IPS DF 6.9 (cell line): ENCODE measurements around the gene TMX3.

Source experiments
- DNase-seq: peaks from one replicate; pipeline ENCODE4 v3.0.0-alpha.2; 2013; ENCODE audit warnings: low read depth, low spot score
- H3K27ac ChIP-seq: one replicate; pipeline ENCODE4 v1.5.1; 2013; ENCODE audit warnings: low read length, control low read depth
- H3K27me3 ChIP-seq: 2 replicates; pipeline ENCODE4 v1.6.1; 2013; ENCODE audit warnings: mild to moderate bottlenecking, low read length; ENCODE audit not compliant: control insufficient read depth, insufficient read depth
- H3K36me3 ChIP-seq: 2 replicates; pipeline ENCODE4 v1.6.1; 2013; ENCODE audit warnings: low read length; ENCODE audit not compliant: control insufficient read depth, insufficient read depth
- H3K4me1 ChIP-seq: 2 replicates; pipeline ENCODE4 v1.6.1; 2013; ENCODE audit warnings: low read length; ENCODE audit not compliant: control insufficient read depth, insufficient read depth
- H3K4me3 ChIP-seq: 2 replicates; pipeline ENCODE4 v1.5.1; 2013; ENCODE audit warnings: mild to moderate bottlenecking, low read length
- H3K9me3 ChIP-seq: 2 replicates; pipeline ENCODE4 v1.6.1; 2013; ENCODE audit warnings: low read length, inconsistent platforms; ENCODE audit not compliant: control insufficient read depth, insufficient read depth
- WGBS: extraction: QIAGEN DNeasy Blood & Tissue Kit; methylation state at CpG from one replicate; pipeline ENCODE4 v1.1.7; 2013; ENCODE audit warnings: mixed read lengths, missing lambda C conversion rate; ENCODE audit not compliant: insufficient read length, insufficient coverage; 5-methylcytosine and 5-hydroxymethylcytosine counted together

The TMX3 gene

DNA sequence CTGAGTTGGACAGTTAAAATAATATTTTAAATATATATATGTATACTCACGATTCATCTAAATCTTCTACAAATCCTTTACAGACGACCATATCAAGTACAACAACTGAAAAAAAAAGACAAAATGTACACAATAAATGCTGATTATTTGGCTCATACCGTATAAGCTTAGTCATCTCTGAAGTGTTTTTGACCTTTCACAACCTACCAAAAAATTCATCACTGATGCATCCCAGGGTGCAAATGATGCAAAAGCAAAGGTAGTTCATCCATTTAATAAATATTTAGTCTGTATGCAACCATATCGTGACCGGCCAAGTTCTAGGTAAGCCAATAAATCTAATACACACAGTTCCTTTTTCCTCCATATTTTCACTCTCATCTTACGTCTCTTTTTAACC lies 1.1 kb downstream of the TMX3 start:
- Histone ChIP-seq H3K4me3 (no peak overlapping the region; the same call in 1 of the 2 replicates), H3K27me3 (no peaks in the 10 kb centered on the region), H3K27ac (no peak overlapping the region), H3K36me3 (no peaks in the 10 kb centered on the region; the same call in 1 of the 2 replicates), H3K4me1 (no peaks in the 10 kb centered on the region; the same call in 1 of the 2 replicates), H3K9me3 (no peaks in the 10 kb centered on the region)
- 100% methylated on average over 1 of the region's 6 CpGs for WGBS
- no peak for DNase-seq

DNA sequence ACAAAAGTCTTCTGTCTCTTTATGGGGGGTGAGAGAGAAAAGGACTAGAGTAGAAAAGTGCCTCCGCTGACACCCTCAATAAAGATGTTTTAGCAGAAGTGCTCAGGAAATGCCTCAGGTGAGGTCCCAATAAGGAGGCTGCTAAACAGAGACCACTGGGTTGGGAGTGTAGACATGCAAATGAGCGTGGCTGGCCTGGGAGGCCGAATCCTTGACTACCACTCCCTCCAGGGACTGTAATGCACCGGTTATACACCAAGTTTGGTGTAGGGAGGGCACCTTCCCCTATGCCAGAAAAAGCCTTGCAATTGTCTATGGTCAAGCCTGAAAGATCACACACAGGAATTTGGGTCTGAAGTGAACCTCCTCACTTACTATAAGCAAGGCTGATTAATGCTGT lies 1.8 kb downstream of the TMX3 start:
- Histone ChIP-seq H3K9me3 (no peaks in the 10 kb centered on the region), H3K4me1 (no peaks in the 10 kb centered on the region; the same call in 1 of the 2 replicates), H3K36me3 (no peaks in the 10 kb centered on the region; the same call in 1 of the 2 replicates), H3K27me3 (no peaks in the 10 kb centered on the region), H3K4me3 (no peak overlapping the region), H3K27ac (no peak overlapping the region)
- no CpG with 5 or more reads among the region's 4 CpGs for WGBS
- no peak for DNase-seq

DNA sequence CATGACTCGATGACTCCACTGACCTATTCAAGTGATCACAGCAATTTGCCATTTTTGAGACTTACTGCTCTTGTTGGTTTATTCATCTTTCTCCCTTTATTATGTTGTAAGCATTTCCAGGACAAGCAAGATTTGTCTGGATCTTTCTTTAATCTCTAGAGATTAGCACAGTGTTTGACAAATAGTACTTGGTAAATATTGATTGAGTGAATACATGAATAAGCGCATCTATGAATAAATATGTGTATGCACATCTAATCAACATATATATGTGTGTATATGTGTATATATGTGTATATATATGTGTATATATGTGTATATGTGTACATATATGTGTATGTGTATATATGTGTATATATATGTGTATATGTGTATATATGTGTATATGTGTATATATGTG lies 7.3 kb downstream of the TMX3 start:
- no peaks in the 10 kb centered on the region for H3K27me3 ChIP-seq
- WGBS: no CpG with 5 or more reads among the region's 2 CpGs
- H3K36me3 ChIP-seq: no peaks in the 10 kb centered on the region; the same call in 1 of the 2 replicates
- no peak overlapping the region for H3K27ac ChIP-seq
- no peaks in the 10 kb centered on the region for H3K9me3 ChIP-seq
- no peak overlapping the region for H3K4me3 ChIP-seq
- DNase-seq: no peak
- no peaks in the 10 kb centered on the region for H3K4me1 ChIP-seq

DNA sequence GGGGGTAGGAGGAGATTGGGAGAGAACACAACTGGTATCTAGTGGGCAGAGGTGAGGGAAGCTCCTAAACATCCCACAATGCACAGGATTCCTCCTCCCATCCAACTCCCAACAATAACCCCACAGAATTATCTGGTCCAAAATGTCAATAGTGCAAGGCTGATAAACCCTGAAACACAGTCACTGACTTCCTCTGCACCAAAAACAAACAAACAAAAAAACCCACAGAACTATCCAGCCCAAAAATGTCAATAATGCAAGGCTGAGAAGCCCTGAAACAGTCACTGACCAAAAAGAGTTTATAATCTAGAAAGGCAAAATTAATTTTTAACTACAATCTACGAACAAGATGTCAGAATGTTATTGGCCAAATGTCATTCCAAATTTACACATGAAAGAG lies 9.8 kb downstream of the TMX3 start:
- Histone ChIP-seq H3K36me3 (no peaks in the 10 kb centered on the region), H3K4me3 (no peak overlapping the region), H3K4me1 (no peaks in the 10 kb centered on the region), H3K9me3 (no peaks in the 10 kb centered on the region), H3K27me3 (no peaks in the 10 kb centered on the region), H3K27ac (no peak overlapping the region)
- DNase-seq: no peak
- no CpG with 5 or more reads among the region's 1 CpG for WGBS

GRCh38 chr18:68703326-68703725 lies 11.6 kb downstream of the TMX3 start:
- 100% methylated on average over 2 of the region's 3 CpGs for WGBS
- H3K36me3 ChIP-seq: no peaks in the 10 kb centered on the region
- no peaks in the 10 kb centered on the region for H3K27me3 ChIP-seq
- H3K4me3 ChIP-seq: no peak overlapping the region
- H3K9me3 ChIP-seq: no peaks in the 10 kb centered on the region
- H3K4me1 ChIP-seq: no peaks in the 10 kb centered on the region
- no peak overlapping the region for H3K27ac ChIP-seq
- no peak for DNase-seq

DNA sequence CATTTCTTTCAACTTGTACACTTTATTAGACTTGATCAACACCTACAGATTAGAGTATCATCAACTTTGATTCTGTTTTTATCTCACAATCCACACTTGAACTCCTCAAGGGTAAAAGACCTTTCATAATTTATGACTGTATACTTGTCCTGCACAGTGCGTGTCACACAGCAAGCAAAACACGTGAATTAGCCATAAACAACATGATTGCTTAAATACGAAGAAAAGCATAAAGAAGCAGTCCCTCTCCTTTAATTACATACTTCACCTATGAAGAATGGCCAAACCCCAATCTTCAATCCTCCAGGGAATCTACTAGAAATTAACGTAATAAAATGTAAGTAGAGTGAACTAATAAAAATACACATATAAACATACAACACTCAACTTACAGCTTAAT lies 13.6 kb downstream of the TMX3 start:
- Histone ChIP-seq H3K9me3 (no peaks in the 10 kb centered on the region), H3K27me3 (no peaks in the 10 kb centered on the region), H3K36me3 (no peaks in the 10 kb centered on the region), H3K4me3 (no peak overlapping the region), H3K4me1 (no peaks in the 10 kb centered on the region), H3K27ac (no peak overlapping the region)
- no peak for DNase-seq
- no CpG with 5 or more reads among the region's 4 CpGs for WGBS

DNA sequence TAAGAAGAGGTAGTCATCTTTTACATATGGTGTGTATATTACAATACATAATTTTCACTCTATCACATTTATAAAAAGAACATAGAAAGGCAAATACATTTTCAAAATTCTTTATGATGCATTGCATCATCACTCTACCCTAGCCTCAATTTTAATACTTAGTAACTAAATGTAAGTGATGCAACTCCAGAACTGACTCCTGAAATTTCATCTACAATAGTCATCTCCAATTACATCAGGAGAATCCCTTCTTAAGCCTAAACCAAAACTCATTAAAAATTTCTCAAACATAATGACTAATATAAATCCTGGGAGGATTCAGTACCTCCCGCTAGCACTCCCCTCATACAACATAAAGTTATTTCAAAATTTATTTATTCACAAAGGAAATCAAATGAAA lies 15.9 kb downstream of the TMX3 start:
- no peak for DNase-seq
- Histone ChIP-seq H3K36me3 (peaks cover 8% of the 10 kb centered on the region), H3K4me1 (no peaks in the 10 kb centered on the region), H3K27me3 (no peaks in the 10 kb centered on the region), H3K4me3 (no peak overlapping the region), H3K27ac (no peak overlapping the region), H3K9me3 (no peaks in the 10 kb centered on the region)
- no CpG with 5 or more reads among the region's 1 CpG for WGBS

DNA sequence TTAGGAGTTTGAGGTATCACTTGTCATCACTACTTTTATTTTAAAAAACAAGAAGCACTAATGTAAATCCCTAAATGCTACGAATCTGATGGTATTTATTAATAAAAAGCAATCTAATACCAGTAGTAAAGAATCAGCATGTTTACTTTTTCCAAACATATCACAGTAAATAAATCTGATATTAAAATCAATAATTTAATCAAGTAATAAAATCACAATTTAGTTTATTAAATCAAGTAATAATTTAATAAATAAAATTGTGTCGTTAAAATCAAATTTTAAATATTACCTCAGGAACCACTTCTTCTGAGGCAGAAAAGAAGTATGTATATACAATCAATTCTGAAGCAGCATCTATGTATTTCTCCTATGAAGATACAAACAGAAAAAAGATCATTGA lies 18.0 kb downstream of the TMX3 start:
- peaks cover 14% of the 10 kb centered on the region for H3K36me3 ChIP-seq
- WGBS: no CpG with 5 or more reads among the region's 2 CpGs

DNA sequence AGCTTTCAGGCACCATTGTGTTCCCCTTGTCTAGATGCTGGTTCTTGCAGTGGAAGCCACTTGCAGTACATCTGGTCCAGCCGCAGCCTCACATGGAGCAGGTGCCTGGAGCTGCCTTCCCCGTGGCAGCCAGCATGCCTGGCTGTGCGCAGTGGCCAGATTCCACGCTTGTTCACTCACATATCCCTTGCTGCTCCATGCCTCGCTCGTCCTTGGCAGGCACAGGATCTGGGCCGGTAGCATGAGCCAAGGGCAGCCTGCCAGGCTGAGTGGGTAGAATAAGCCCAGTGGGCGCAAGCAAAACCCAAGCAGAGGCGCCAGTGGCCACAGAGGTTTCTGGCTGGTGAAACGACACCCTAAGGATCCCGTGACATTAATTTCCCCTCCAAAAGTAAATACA lies 20.6 kb downstream of the TMX3 start:
- no CpG with 5 or more reads among the region's 11 CpGs for WGBS
- H3K4me3 ChIP-seq: no peak overlapping the region
- H3K27me3 ChIP-seq: no peaks in the 10 kb centered on the region
- H3K9me3 ChIP-seq: no peaks in the 10 kb centered on the region
- DNase-seq: no peak
- no peak overlapping the region for H3K27ac ChIP-seq
- H3K4me1 ChIP-seq: no peaks in the 10 kb centered on the region
- peaks cover 14% of the 10 kb centered on the region for H3K36me3 ChIP-seq

More for the DNA sequence above, 18.0 kb downstream of the TMX3 start:
- Histone ChIP-seq H3K4me3 (no peak overlapping the region), H3K9me3 (no peaks in the 10 kb centered on the region), H3K27ac (no peak overlapping the region), H3K27me3 (no peaks in the 10 kb centered on the region), H3K4me1 (no peaks in the 10 kb centered on the region)
- DNase-seq: no peak

- no peak for DNase-seq
- Histone ChIP-seq H3K9me3 (no peaks in the 10 kb centered on the region), H3K36me3 (peaks cover 14% of the 10 kb centered on the region), H3K4me3 (no peak overlapping the region), H3K27ac (no peak overlapping the region), H3K27me3 (no peaks in the 10 kb centered on the region), H3K4me1 (no peaks in the 10 kb centered on the region)
- no CpG with 5 or more reads among the region's 26 CpGs for WGBS
These were observed 21.7 kb downstream of the TMX3 start for GRCh38 chr18:68693091-68693815.

GRCh38 chr18:68679528-68679927 lies 35.4 kb downstream of the TMX3 start:
- no peaks in the 10 kb centered on the region for H3K4me1 ChIP-seq
- no peaks in the 10 kb centered on the region for H3K9me3 ChIP-seq
- H3K27me3 ChIP-seq: no peaks in the 10 kb centered on the region
- no peak overlapping the region for H3K4me3 ChIP-seq
- H3K36me3 ChIP-seq: peaks cover 4% of the 10 kb centered on the region; the same call in 1 of the 2 replicates
- no CpG with 5 or more reads among the region's 1 CpG for whole genome bisulfite sequencing
- DNase-seq: no peak
- H3K27ac ChIP-seq: no peak overlapping the region
